Measurements from ENCODE around the gene WDR74. TPM values are rescaled to one million over a fixed set of nuclear protein-coding genes. Genes with fewer than 3 reads are reported as not detected.
"Not testable (repeated sequence)": the region's sequence is repeated elsewhere in the genome, so short reads cannot be mapped to it uniquely, and the experiment has no call there.

The WDR74 gene
- total RNA-seq, 1 donor from 2014 or later, result 58.8 TPM

DNA sequence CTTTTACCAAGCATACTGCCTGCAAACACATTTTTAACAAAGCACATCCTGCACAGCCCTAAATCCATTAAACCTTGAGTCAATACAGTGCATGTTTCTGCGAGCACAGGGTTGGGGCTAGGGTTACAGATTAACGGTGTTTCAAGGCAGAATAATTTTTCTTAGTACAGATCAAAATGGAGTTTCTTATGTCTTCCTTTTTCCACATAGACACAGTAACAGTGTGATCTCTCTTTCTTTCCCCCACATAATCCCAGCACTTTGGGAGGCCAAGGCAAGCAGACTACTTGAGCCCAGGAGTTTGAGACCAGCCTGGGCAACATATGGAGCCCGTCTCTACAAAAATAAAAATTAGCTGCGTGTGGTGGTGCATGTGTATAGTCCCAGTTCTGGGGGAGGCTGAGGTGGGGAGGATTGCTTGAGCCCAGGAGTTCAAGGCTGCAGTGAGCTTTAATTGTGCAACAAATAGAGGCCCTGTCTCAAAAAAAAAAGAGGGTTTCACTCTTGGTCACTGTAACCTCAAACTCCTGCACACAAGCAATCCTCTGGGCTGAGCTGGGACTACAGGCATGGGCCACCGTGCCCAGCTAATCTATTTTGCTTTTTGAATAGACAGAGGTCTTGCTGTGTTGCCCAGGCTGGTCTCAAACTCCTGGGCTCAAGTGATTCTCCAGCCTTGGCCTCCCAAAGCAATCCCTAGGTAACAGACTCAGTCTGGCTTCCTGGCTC, 21.6 kb upstream of the WDR74 start:
- no peak for DNase-seq (ENCODE audit: low spot score)

DNA sequence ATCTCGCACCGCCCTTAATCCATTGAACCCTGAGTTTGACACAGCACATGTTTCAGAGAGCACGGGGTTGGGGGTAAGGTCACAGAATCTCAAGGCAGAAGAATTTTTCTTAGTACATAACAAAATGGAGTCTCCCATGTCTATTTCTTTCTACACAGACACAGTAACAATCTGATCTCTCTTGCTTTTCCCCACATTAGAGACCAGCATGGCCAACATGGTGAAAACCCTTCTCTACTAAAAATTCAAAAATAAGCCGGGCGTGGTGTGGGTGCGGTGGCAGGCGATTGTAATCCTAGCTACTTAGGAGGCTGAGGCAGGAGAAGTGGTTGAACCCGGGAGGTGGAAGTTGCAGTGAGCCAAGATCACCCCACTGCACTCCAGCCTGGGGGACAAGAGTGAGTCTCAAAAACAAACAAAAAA, 19.9 kb upstream of the WDR74 start:
- DNase-seq (ENCODE audit: low spot score), result not testable (repeated sequence)

- DNase-seq (ENCODE audit: low spot score), result no peak
Measured at GRCh38 chr11:62858201-62858600, 18.8 kb upstream of the WDR74 start.

DNA sequence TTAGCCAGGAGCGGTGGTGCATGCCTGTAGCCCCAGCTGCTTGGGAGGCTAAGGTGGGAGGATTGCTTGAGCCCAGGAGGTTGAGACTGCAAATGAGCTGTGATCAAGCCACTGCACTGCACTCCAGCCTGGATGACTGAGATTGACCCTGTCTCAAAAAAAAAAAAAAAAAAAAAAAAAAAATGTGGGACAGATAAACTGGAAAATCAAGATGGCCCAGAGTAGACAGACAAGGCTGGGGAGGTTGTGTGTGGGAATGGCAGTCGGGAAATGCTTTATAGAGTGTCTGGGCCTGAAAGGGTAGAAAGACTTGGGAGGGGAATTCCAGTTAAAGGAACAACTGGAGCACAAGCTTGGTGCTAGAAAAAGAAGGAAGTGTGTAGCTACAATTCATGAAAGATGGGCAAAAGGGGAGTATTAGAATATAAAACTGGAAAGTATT, 18.2 kb upstream of the WDR74 start:
- DNase-seq (ENCODE audit: low spot score), result no peak

GRCh38 chr11:62856333-62856895, 17.0 kb upstream of the WDR74 start:
- no peak for DNase-seq (ENCODE audit: low spot score)

DNA sequence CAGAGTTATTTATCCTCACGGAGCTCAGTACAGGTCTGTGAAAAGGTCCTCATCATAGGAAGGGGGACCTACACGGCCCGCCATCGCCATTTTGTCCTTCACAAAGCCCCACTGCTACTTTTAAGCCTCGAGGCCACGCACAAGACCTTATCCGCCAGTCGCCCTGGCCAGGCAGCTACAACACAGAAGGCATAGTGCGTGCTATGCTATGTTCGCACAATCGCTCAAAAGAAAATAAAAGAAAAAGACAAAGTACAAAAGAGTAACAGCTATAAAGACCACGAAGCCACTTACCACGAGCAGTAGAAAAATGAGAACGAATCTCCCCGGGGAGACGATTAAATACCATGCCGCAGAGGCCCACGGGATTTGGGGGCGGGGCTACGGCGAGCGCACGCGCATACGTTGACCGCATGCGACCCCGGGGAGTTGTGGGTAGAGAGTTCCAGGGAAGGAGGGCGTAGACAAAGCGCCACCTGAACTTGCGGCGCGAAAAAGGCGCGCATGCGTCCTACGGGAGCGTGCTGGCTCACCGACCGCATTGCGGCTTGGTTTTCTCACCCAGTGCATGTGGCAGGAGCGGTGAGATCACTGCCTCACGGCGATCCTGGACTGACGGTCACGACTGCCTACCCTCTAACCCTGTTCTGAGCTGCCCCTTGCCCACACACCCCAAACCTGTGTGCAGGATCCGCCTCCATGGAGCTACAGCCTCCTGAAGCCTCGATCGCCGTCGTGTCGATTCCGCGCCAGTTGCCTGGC, 16.4 kb upstream of the WDR74 start:
- peak; percentile 98 for DNase-seq (ENCODE audit: low spot score)

GRCh38 chr11:62854825-62855570, 15.6 kb upstream of the WDR74 start:
- DNase-seq (ENCODE audit: low spot score), result no peak

GRCh38 chr11:62854013-62854824, 14.8 kb upstream of the WDR74 start:
- DNase-seq (ENCODE audit: low spot score), result no peak

DNA sequence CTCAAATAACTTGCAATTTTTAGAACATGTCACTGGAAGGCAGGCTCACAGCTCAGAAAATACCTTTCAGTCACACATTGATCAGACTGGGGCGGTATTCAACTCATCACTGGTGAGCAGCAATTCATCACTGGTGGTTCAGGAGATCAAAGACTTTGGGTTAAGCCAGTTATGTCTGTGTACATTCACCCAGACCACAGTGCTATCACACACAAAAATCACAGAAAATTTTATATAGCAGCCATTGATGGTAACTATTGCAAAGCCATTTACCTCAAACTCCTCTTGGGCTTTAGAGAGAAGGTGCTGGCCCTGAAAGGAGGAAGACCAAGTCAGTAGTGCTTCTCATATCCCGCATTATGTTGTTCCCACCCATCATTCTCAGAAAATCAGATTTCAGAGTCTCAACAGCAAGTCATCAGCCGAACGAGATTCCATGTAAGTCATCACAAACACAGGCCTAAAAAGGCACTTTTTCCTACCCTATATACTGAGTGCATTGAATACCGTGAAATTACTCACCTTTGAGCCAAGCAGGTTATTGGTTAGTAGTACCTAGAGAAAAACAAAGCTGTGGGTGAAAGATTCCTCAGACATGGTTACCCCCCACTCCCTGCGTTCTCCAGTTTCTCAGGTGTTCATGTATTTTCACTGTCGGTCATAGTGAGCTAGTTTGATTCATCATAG, 14.0 kb upstream of the WDR74 start:
- DNase-seq (ENCODE audit: low spot score), result no peak

- no peak for DNase-seq (ENCODE audit: low spot score)
Measured at GRCh38 chr11:62852523-62853188, 13.3 kb upstream of the WDR74 start.

- DNase-seq (ENCODE audit: low spot score), result no peak
Measured at GRCh38 chr11:62851807-62852522, 12.6 kb upstream of the WDR74 start.

DNA sequence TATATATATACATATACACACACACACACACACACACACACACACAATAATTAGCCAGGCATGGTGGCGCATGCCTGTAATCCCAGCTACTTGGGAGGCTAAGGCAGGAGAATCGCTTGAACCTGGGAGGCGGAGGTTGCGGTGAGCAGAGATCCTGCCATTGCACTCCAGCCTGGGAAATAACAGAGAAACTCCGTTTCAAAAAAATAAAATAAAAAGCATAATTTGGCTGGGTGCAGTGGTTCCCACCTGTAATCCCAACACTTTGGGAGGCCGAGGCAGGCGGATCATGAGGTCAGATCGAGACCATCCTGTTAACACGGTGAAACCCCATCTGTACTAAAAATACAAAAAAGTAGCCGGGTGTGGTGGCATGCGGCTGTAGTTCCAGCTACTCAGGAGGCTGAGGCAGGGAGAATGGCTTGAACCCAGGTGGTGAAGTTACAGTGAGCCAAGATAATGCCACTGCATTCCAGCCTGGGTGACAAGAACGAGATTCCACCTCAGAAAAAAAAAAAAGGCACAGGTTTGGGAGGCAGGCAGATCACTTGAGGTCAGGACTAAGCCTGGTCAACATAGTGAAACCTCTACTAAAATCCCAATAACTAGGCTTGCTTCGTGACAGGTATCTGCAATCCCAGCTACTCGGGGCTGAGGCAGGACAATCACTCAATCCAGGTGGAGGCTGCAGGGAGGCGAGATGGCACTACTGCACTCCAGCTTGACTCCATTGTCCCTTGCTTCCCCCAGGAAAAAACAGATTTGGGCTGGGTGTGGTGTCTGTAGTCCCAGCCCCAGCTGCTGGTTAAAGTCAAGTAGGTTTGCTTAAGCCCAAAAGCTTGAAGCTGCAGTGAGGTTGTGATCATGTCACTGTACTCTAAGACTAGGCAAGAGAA, 11.8 kb upstream of the WDR74 start:
- no peak for DNase-seq (ENCODE audit: low spot score)

DNA sequence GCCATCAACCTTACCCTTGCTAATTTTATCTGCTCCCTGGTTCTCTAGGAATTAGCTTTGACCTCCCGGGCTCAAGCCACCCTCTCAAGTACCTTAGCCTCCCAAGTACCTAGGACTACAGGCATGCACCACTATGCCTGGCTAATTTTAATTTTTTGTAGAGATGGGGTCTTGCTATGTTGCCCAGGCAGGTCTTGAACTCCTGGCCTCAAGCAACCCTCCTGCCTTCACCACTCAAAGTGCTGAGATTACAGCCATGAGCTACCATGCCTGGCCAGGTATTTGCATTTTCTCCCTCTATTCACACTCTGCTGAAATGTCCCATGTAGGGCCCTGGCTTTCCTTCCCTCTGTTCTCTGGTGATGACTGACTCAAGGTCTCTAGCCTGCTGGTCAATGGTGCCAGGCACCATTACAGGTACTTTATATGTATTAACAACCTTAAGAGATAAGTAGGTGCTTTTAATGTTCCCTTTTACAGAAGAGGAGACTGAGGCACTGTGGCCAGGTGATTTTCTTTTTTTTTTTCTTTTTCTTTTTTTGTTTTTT, 8.5 kb upstream of the WDR74 start:
- no peak for DNase-seq (ENCODE audit: low spot score)

GRCh38 chr11:62846177-62846576, 6.8 kb upstream of the WDR74 start:
- DNase-seq (ENCODE audit: low spot score), result no peak

DNA sequence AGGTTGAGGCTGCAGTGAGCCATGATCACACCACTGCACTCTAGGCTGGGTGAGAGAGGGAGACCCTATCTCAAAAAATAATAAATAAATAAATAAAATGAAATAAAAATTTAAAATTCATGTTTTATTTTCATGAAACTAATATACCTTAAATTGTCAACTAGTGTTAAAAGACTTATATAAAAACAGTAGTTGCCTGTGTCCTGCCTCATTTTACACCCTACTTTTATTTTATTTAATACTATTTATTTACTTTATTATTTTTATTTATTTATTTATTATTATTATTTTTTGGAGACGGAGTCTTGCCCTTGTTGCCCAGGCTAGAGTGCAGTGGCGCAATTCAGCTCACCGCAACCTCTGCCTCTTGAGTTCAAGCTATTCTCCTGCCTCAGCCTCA, 4.8 kb upstream of the WDR74 start:
- no peak for DNase-seq (ENCODE audit: low spot score)

- DNase-seq (ENCODE audit: low spot score), result no peak
Measured at GRCh38 chr11:62843466-62843865, 4.1 kb upstream of the WDR74 start.

GRCh38 chr11:62842891-62843290, 3.5 kb upstream of the WDR74 start:
- DNase-seq (ENCODE audit: low spot score), result not testable (repeated sequence)

DNA sequence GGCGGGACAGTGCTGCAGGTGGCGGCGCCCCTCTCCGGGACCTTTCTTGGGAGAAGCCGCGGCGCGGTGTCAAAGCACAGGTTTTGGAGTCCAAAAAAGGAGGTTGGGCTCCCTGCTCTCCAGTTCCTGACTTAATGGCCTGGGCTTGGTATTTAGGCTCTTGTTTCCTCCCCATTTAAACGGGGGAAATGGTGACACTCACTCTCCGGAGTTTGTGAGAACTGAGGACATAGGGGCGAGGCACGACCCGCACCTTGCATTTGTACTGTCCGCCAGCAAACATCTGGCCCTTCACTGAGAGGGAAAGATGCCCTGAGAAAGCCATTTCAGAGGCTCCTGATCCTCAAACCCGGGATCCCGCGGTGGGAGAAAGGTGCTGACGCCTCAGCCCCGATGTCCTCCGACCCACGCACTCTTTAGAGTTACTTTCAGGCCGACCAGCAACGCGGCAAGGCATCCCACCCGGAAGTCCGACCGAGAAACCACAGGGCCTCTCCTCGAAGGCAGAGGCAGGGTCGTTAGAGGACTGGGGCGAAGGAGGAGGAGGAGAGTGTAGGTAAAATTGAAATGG, 2.9 kb upstream of the WDR74 start:
- no peak for DNase-seq (ENCODE audit: low spot score)
